HG03575 (cell line): ENCODE measurements around the gene LMCD1.

Experiments
- ATAC-seq: cut with Tn5 transposase; IDR thresholded peaks from one replicate; pipeline ENCODE4 v1.9.1; 2021; ENCODE audit not compliant: unreplicated experiment, insufficient number of reproducible peaks, low FRiP score; ENCODE audit errors: extremely low read depth

LMCD1 gene

GRCh38 chr3:8599146-8599545 lies 97.5 kb downstream of the LMCD1 start:
- ATAC-seq: no peak

GRCh38 chr3:8600457-8600856 lies 98.8 kb downstream of the LMCD1 start:
- no peak for ATAC-seq

GRCh38 chr3:8603115-8603710 lies 101.6 kb downstream of the LMCD1 start:
- no peak for ATAC-seq

DNA sequence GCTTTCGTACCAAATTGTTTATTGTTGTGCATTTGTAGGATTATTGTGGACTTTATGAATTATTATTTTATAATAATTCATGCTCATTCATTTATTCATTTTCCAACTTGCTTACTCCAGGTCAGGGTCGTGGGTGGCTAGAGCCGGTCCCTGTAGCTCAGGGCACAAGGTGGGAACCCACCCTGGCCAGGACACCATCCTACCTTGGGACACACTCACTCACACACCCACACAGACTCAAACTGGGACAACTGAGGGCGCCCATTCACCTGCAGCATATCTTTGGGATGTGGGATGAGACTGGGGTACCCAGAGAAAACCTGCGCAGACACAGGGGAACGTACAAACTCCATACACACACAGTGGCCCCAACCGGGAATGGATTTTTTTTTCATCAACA lies 102.4 kb downstream of the LMCD1 start:
- ATAC-seq: no peak

DNA sequence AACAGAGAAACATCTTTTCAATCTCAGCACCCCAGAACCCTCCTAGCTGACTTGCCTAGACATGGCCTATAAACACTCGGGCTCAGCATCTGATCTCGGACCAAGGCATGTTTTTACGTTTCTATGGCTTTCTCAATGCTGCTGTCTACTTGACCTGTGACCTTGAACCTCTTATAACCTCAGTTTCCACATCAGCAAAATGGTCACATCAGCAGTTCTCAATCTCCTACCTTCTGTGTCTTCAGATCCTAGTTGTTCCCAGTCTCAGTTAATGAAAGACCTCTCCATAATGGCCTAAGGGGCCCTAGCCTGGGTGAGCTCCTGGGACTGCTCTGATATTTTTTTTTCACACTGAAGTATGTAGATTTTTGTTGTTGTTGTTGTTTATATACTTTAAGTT lies 103.4 kb downstream of the LMCD1 start:
- ATAC-seq: no peak

- no peak for ATAC-seq
Measured at GRCh38 chr3:8606701-8607231, 105.1 kb downstream of the LMCD1 start.

- ATAC-seq: no peak
Measured at GRCh38 chr3:8607234-8608040, 105.8 kb downstream of the LMCD1 start.

GRCh38 chr3:8608041-8608790 lies 106.6 kb downstream of the LMCD1 start:
- no peak for ATAC-seq

DNA sequence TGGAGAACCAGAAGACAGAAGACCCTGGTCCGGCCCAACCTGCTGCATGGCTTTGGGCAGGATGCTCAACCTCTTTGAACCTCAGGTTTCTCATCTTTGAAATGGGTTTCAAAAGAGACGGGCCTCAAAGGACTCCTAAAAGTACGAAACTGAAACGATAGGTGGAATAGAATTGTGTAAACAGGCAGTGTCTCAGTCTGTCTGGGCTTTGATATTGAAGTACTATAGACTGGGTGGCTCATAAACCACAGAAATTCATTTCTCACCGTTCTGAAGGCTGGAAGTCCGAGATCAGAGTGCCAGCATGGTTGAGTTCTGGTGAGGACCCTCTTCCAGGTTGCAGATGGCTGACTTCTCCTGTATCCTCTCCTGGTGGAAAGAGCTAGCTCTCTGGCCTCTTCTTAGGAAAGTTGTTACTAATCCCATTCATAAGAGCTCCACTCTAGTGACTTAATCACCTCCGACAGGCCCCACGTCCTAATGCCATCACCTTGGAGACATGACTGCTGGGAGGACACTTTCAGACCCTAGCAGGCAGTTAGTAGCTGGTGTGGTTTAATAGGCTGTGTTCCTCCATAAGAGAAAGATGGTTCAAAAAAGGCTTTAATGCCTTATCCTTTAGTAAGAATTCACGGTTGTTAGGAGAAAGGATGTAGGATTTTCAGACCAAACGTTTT lies 107.3 kb downstream of the LMCD1 start:
- ATAC-seq: no peak

- no peak for ATAC-seq
Measured at GRCh38 chr3:8610951-8611350, 109.3 kb downstream of the LMCD1 start.

DNA sequence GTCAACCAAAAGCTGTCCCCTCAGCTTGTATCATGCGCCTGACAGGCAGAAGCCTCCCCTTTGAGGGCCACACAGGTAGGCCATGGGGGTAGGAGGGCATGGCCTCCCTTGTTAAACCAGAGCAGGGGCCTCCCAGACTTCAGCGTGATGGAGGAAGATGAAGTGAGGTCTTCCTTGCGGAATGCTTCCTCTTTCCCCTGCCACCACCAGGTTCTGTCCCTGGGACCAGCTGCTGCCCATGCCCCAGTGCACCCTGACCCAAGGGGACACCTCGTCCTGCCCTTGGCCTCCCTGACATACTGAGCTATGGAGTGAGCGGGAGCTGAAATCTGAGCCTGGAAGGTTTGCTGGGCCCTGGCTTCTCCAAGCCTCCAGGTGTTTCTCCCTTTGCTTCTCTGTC lies 116.3 kb downstream of the LMCD1 start:
- ATAC-seq: no peak

DNA sequence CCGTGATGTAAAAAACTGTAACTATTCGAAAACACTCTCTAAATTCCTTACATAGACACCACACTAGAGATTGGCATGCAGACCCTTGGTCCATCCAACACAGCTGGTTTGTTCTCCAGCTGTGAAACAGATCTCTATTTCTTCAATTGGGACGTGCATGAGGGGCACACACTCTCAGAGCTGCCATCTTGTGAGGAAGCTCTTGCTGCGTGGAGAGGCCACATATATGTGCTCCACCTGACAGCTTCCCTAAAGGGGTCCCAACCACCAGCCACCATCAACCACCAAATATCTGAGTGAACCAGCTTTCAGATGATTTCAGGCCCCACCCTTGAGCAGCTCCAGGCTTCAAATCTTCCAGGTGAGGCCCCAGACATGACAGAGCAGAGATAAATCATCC lies 117.3 kb downstream of the LMCD1 start:
- no peak for ATAC-seq

- no peak for ATAC-seq
Measured at GRCh38 chr3:8619548-8619947, 117.9 kb downstream of the LMCD1 start.

GRCh38 chr3:8621141-8621540 lies 119.5 kb downstream of the LMCD1 start:
- ATAC-seq: no peak

DNA sequence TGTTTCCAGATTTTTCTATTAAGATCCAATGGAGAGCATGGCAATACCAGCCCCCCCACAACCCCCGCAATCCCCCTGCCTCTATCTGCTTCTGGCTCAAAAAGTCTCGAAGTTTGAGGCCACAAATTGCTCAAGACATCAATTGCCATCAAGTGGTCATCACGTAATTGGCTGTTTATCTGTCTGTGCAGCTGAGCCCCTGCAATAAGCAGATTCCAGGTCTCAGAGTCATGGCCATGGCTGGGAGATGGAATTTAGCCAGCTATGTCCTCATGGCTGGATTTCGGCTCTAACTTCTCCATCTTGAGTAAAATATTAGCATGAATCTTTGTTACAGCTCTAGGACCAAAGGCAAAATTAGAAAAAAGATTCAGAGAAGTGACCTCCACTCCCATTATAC lies 120.2 kb downstream of the LMCD1 start:
- no peak for ATAC-seq

- peak; percentile 56 for ATAC-seq
Measured at GRCh38 chr3:8622873-8623691, 121.5 kb downstream of the LMCD1 start.

DNA sequence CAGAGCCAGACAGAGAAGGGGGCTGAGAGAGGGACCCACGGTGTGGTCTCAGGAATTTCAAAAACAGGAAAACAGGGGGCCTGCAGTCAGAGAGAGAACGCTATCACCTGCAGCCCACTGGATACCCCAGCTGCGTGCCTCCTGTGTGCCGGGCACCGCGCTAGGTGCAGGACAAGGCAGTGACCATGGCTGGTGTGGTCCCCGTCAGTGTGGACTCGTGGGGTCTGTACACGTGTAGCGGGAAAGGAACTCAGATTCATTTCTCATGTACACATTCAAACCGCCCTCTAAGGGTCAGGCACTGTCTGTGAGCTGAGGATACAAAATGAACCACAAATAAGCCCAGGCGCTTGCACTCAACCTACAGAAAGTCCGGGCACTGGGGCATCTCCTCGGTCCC lies 122.1 kb downstream of the LMCD1 start:
- no peak for ATAC-seq
